Liver (tissue), 9 donors: ENCODE results near the gene C1QTNF3. TPM values are rescaled to one million over a fixed set of nuclear protein-coding genes. Genes with fewer than 3 reads are reported as not detected.

Source experiments
- DNase-seq: peaks from one replicate; pipeline ENCODE4 v3.0.0-alpha.2; 2017; ENCODE audit warnings: low spot score
- H3K27ac ChIP-seq, 2 donors: one replicate each; pipeline ENCODE4 v1.7.0; 2013; ENCODE audit warnings: inconsistent platforms in 2 of 2, low read length in 2 of 2, control low read depth in 1 of 2, low read depth in 1 of 2, mild to moderate bottlenecking in 1 of 2
- H3K27me3 ChIP-seq, 4 donors: one replicate each; pipeline versions ENCODE4 v1.6.1 to v1.7.0; 2013; ENCODE audit warnings: low read length in 3 of 4, inconsistent platforms in 1 of 4, mild to moderate bottlenecking in 1 of 4, moderate library complexity in 1 of 4; ENCODE audit not compliant: control insufficient read depth in 4 of 4, insufficient read depth in 4 of 4
- H3K36me3 ChIP-seq, 4 donors: one replicate each; pipeline versions ENCODE4 v1.6.1 to v1.7.0; 2013; ENCODE audit warnings: low read length in 3 of 4, mild to moderate bottlenecking in 3 of 4, low read depth in 1 of 4, moderate library complexity in 1 of 4; ENCODE audit not compliant: control insufficient read depth in 4 of 4, insufficient read depth in 3 of 4
- H3K4me1 ChIP-seq, 4 donors: one replicate each; pipeline versions ENCODE4 v1.6.1 to v1.7.0; 2013; ENCODE audit warnings: low read length in 3 of 4, mild to moderate bottlenecking in 3 of 4, moderate library complexity in 1 of 4; ENCODE audit not compliant: control insufficient read depth in 4 of 4, insufficient read depth in 4 of 4
- H3K4me3 ChIP-seq, 3 donors: one replicate each; pipeline versions ENCODE4 v1.6.1 to v1.7.0; 2013; ENCODE audit warnings: low read length in 3 of 3, control low read depth in 1 of 3, low read depth in 1 of 3, mild to moderate bottlenecking in 1 of 3
- H3K9ac ChIP-seq, 2 donors: one replicate each; pipeline ENCODE4 v1.7.0; 2013; ENCODE audit warnings: low read length in 2 of 2, mild to moderate bottlenecking in 2 of 2, moderate library complexity in 2 of 2, control low read depth in 1 of 2, low read depth in 1 of 2
- H3K9me3 ChIP-seq, 4 donors: one replicate each; pipeline versions ENCODE4 v1.6.1 to v1.7.0; 2013; ENCODE audit warnings: low read length in 3 of 4; ENCODE audit not compliant: control insufficient read depth in 4 of 4
- EGR1 ChIP-seq, 2 donors: IDR thresholded peaks; 2 replicates each; pipeline ENCODE4 v1.6.1; 2016 to 2018; ENCODE audit warnings: antibody characterized with exemption in 2 of 2, low read depth in 2 of 2
- GABPA ChIP-seq, 2 donors: IDR thresholded peaks in 1 of 2; conservative IDR thresholded peaks in 1 of 2; 2 replicates each; pipeline ENCODE4 v1.6.1; 2016; ENCODE audit warnings: antibody characterized with exemption in 2 of 2, mild to moderate bottlenecking in 1 of 2, moderate library complexity in 1 of 2
- HNF4A ChIP-seq, 2 donors: conservative IDR thresholded peaks; 2 replicates each; pipeline ENCODE4 v1.6.1; 2016; ENCODE audit warnings: antibody characterized with exemption in 2 of 2, mild to moderate bottlenecking in 2 of 2
- NR2F2 ChIP-seq: IDR thresholded peaks from 2 replicates; pipeline ENCODE4 v1.6.1; 2016; ENCODE audit warnings: antibody characterized with exemption
- RAD21 ChIP-seq, 2 donors: IDR thresholded peaks; 2 replicates each; pipeline ENCODE4 v1.6.1; 2016; ENCODE audit warnings: antibody characterized with exemption in 2 of 2, mild to moderate bottlenecking in 2 of 2
- RXRA ChIP-seq, 2 donors: IDR thresholded peaks; 2 replicates each; pipeline ENCODE4 v1.6.1; 2017 to 2018; ENCODE audit warnings: antibody characterized with exemption in 2 of 2, mild to moderate bottlenecking in 1 of 2
- YY1 ChIP-seq: IDR thresholded peaks from 2 replicates; pipeline ENCODE4 v1.6.1; 2016; ENCODE audit warnings: antibody characterized with exemption, mild to moderate bottlenecking
- WGBS: extraction: QIAGEN DNeasy Blood & Tissue Kit; methylation state at CpG from one replicate; pipeline ENCODE4 v1.1.7; 2013; 5-methylcytosine and 5-hydroxymethylcytosine counted together
- polyA plus RNA-seq, 2 donors: library from polyadenylated mRNA; stranded (reverse) in 1 of 2; unstranded in 1 of 2; fragments of 200-250 nt in 1 of 2; fragments of >200 nt in 1 of 2; fragmentation: Nextera tagmentation in 1 of 2; extraction: Ambion mirVana in 1 of 2; gene quantifications; one replicate each; pipeline versions ENCODE4 v1.2.1 to v1.2.3, GENCODE V29; 2013 to 2015
- total RNA-seq, 2 donors: library from RNA; depleted of rRNA; stranded (reverse); fragments of >200 nt; gene quantifications; one replicate each; pipeline ENCODE4 v1.2.3, GENCODE V29; 2014
- TF ChIP-seq, protein P1 (sequence below): fragments of 150-350 bp; IDR thresholded peaks from 2 replicates; pipeline ENCODE4 v1.5.1; 2017; ENCODE audit warnings: improper control_type of control experiment, low read depth, low read length; ENCODE audit not compliant: missing input control
- TF ChIP-seq, protein P2 (sequence below): IDR thresholded peaks from 2 replicates; pipeline ENCODE4 v1.6.1; 2016; ENCODE audit warnings: antibody characterized with exemption, mild to moderate bottlenecking
- TF ChIP-seq, protein P3 (sequence below): IDR thresholded peaks from 2 replicates; pipeline ENCODE4 v1.6.1; 2016; ENCODE audit warnings: antibody characterized with exemption
- TF ChIP-seq, protein P4 (sequence below): IDR thresholded peaks from 2 replicates; pipeline ENCODE4 v1.6.1; 2016; ENCODE audit warnings: antibody characterized with exemption
- donor health status: healthy.
- donor health status: healthy.
- donor health status: healthy.
- donor health status: healthy.
- donor health status: healthy.

C1QTNF3 gene
- total and polyA plus RNA-seq, 4 donors = 0.81 to 6.2 (median 2.5) TPM

DNA sequence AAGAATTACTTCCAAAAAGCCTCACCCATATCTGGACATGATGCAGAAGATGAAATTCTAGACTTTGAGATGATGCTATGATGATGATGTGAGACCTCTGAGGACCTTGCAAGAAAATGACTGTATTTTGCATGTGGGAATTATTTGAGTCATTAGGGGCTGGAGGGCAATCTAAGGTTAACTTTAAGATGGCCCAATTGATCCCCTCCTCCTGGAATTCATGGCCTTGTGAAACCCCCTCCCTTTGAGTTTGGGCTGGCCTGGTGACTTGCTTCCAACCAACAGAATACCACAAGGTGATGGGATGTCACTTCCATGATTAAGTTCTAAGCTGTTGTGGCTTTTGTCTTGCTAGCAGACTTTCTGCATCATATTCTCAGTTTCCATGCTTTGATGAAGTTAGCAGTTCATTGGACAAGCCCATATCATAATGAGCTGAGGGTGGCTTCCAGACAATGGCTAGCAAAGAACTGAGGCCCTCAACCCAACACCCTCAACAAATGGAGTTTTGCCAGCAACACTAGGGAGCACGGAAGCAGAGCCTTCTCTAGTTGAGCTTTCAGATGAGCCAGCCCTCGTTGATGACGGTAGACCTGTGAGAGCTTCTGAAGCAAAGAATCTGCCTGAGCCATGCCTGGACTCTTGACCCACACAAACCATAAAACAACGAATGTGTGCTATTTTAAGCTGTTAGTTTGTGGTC is 27.7 kb downstream of the C1QTNF3 start:
- Histone ChIP-seq H3K9ac (no peak overlapping the region), H3K36me3 (peaks cover 0 to under 1% (median 0%) of the 10 kb centered on the region in 4 donors), H3K9me3 (no peaks in the 10 kb centered on the region), H3K27ac (no peak overlapping the region), H3K4me1 (peaks cover 0 to 35% (median 26%) of the 10 kb centered on the region in 4 donors), H3K4me3 (no peak overlapping the region), H3K27me3 (no peaks in the 10 kb centered on the region)
- TF ChIP-seq NR2F2 (no peak), EGR1 (IDR thresholded peaks at IDR 0.05; ENCODE audit: low read depth in 2 of 2) (no peak), HNF4A (conservative IDR thresholded peaks at IDR 0.05) (no peak)
- TF ChIP-seq, protein P1, sequence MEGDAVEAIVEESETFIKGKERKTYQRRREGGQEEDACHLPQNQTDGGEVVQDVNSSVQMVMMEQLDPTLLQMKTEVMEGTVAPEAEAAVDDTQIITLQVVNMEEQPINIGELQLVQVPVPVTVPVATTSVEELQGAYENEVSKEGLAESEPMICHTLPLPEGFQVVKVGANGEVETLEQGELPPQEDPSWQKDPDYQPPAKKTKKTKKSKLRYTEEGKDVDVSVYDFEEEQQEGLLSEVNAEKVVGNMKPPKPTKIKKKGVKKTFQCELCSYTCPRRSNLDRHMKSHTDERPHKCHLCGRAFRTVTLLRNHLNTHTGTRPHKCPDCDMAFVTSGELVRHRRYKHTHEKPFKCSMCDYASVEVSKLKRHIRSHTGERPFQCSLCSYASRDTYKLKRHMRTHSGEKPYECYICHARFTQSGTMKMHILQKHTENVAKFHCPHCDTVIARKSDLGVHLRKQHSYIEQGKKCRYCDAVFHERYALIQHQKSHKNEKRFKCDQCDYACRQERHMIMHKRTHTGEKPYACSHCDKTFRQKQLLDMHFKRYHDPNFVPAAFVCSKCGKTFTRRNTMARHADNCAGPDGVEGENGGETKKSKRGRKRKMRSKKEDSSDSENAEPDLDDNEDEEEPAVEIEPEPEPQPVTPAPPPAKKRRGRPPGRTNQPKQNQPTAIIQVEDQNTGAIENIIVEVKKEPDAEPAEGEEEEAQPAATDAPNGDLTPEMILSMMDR = no peak
- TF ChIP-seq, protein P2, sequence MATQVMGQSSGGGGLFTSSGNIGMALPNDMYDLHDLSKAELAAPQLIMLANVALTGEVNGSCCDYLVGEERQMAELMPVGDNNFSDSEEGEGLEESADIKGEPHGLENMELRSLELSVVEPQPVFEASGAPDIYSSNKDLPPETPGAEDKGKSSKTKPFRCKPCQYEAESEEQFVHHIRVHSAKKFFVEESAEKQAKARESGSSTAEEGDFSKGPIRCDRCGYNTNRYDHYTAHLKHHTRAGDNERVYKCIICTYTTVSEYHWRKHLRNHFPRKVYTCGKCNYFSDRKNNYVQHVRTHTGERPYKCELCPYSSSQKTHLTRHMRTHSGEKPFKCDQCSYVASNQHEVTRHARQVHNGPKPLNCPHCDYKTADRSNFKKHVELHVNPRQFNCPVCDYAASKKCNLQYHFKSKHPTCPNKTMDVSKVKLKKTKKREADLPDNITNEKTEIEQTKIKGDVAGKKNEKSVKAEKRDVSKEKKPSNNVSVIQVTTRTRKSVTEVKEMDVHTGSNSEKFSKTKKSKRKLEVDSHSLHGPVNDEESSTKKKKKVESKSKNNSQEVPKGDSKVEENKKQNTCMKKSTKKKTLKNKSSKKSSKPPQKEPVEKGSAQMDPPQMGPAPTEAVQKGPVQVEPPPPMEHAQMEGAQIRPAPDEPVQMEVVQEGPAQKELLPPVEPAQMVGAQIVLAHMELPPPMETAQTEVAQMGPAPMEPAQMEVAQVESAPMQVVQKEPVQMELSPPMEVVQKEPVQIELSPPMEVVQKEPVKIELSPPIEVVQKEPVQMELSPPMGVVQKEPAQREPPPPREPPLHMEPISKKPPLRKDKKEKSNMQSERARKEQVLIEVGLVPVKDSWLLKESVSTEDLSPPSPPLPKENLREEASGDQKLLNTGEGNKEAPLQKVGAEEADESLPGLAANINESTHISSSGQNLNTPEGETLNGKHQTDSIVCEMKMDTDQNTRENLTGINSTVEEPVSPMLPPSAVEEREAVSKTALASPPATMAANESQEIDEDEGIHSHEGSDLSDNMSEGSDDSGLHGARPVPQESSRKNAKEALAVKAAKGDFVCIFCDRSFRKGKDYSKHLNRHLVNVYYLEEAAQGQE = no peak
- WGBS = 68% methylated on average over 4 of the region's 4 CpGs
- DNase-seq = no peak

DNA sequence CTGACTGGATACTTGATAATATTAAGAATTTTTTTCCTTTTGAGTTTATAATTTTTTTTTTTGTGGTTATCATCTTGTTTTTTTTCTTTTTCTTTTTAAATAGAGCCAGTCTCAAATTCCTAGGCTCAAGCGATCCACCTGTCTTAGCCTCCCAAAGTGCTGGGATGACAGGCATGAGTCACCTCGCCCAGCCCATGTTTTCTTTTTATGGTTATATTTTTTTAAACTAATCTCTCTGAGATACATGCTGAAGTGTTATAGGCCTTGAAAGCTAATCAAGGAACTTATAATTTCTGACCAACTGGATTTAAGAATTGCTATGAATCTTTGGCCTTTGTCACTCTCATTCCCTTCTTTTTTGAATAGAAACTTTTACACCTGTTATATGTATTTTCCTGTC is 28.4 kb downstream of the C1QTNF3 start:
- no peak for DNase-seq
- Histone ChIP-seq H3K27me3 (no peaks in the 10 kb centered on the region), H3K4me3 (no peak overlapping the region), H3K4me1 (peaks cover 0 to 39% (median 30%) of the 10 kb centered on the region in 4 donors), H3K27ac (no peak overlapping the region), H3K36me3 (no peaks in the 10 kb centered on the region), H3K9ac (no peak overlapping the region), H3K9me3 (no peaks in the 10 kb centered on the region)
- WGBS = 89% methylated on average over 2 of the region's 2 CpGs
- TF ChIP-seq, protein P3, sequence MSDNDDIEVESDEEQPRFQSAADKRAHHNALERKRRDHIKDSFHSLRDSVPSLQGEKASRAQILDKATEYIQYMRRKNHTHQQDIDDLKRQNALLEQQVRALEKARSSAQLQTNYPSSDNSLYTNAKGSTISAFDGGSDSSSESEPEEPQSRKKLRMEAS = no peak
- no peak for TF ChIP-seq NR2F2
- TF ChIP-seq, protein P4, sequence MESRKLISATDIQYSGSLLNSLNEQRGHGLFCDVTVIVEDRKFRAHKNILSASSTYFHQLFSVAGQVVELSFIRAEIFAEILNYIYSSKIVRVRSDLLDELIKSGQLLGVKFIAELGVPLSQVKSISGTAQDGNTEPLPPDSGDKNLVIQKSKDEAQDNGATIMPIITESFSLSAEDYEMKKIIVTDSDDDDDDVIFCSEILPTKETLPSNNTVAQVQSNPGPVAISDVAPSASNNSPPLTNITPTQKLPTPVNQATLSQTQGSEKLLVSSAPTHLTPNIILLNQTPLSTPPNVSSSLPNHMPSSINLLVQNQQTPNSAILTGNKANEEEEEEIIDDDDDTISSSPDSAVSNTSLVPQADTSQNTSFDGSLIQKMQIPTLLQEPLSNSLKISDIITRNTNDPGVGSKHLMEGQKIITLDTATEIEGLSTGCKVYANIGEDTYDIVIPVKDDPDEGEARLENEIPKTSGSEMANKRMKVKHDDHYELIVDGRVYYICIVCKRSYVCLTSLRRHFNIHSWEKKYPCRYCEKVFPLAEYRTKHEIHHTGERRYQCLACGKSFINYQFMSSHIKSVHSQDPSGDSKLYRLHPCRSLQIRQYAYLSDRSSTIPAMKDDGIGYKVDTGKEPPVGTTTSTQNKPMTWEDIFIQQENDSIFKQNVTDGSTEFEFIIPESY = no peak
- no peak for TF ChIP-seq RAD21 (IDR thresholded peaks at IDR 0.05)
- TF ChIP-seq GABPA (IDR thresholded peaks at IDR 0.05 in 1 of 2, conservative IDR thresholded peaks at IDR 0.05 in 1 of 2) = no peak
- no peak for TF ChIP-seq RXRA (IDR thresholded peaks at IDR 0.05)
- no peak for TF ChIP-seq YY1
